22Rv1 (cell line): ENCODE measurements around the gene PRMT5.

Experiments
- ZFX ChIP-seq: fragments of 450-650 bp; IDR thresholded peaks from 2 replicates; pipeline ENCODE4 v1.6.1; 2017; ENCODE audit warnings: antibody characterized with exemption, borderline replicate concordance
- TF ChIP-seq, protein P1 (sequence below): fragments of 450-650 bp; IDR thresholded peaks from 2 replicates; pipeline ENCODE4 v1.5.1; 2017; ENCODE audit warnings: mild to moderate bottlenecking

DNA sequence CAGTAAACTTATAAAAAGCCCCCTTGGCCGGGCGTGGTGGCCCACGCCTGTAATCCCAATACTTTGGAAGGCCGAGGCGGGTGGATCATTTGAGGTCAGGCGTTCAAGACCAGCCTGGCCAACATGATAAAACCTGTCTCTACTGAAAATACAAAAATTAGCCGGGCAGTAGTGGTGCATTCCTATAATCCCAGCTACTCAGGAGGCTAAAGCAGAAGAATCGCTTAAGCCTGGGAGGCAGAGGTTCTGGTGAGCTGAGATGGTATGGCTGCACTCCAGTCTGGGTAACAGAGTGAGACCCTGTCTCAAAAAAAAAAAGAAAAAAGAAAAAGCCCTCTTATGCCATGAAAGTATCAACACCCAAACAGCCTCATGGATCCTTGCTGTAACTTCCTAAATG is 3.7 kb downstream of the PRMT5 start:
- TF ChIP-seq, protein P1, sequence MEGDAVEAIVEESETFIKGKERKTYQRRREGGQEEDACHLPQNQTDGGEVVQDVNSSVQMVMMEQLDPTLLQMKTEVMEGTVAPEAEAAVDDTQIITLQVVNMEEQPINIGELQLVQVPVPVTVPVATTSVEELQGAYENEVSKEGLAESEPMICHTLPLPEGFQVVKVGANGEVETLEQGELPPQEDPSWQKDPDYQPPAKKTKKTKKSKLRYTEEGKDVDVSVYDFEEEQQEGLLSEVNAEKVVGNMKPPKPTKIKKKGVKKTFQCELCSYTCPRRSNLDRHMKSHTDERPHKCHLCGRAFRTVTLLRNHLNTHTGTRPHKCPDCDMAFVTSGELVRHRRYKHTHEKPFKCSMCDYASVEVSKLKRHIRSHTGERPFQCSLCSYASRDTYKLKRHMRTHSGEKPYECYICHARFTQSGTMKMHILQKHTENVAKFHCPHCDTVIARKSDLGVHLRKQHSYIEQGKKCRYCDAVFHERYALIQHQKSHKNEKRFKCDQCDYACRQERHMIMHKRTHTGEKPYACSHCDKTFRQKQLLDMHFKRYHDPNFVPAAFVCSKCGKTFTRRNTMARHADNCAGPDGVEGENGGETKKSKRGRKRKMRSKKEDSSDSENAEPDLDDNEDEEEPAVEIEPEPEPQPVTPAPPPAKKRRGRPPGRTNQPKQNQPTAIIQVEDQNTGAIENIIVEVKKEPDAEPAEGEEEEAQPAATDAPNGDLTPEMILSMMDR, result no peak
- no peak for TF ChIP-seq ZFX
